Stimulated activated naive CD4-positive, alpha-beta T cell treated with Interleukin-2 at 50 U/mL for 16 hours (primary cell): Measurements from ENCODE around the gene HSPA12A.

Experiments used
- DNase-seq: peaks from one replicate; lab custom pipeline; 2025; lab: John Stamatoyannopoulos, UW

Gene HSPA12A

DNA sequence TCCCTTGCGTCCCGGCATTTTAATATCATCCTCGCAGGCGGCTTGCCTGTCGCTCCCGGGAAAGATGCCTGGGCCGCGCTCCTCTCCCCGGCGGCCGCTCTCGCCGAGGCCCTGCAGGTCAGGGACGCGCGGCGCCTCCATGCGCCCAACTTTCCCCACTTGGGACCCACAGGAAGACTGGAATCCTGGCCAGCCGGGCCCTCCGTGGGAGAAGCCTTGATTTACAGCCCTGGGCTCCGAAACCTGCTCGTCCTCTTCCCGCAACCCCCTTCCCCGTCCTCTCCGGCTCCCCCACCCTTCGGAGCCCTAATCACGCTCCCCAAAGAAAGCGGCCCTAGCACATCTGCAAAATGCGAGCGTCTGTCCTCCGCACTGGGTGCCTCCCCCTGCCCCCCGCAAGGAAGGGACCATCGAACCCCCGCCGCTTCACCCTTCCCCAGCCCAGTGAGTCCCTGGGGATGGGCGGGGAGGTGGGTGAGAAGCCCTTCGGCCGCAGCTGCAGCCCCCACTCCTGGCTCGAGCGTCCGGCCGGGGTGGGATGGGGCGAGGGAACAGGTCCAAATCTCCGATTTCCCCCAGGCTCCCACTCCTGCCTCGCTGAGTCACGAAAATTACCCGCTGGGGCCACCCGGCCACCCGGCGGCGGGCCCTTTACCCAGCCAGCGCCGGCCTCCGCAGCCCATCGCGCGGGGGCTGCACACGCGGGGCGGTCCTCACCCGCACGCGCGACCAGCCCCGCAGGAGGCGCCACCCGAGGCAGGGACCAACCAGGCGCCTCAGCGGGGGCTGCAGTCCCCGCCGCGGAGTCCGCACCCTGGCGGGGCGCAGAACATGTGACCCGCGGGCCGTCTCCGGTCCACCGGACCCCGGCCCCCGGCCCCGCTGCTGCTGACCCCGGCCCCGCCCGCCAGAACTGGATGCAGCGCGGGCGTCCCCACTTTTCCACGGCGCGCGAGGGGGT lies 695 bp downstream of the HSPA12A start:
- no peak for DNase-seq

DNA sequence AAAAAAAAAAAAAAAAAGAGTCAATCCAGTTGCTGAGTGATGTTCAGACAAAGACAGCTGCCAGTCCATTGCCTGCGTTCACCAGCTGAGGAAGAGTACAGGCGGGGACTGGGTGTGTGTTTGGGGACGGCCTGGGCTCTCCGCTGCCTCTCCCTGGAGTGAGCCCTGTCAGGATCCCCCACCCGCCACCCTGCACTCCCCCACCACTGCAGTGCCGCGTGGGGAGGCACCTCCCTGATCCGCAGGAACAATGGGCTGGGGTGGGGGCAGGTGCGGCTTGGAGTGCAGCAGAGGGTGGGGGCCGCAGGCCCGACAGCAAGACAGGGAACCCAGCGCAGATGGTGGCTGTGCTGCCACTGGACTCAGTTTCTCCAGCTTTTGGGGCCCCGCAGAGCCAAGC lies 1.4 kb downstream of the HSPA12A start:
- DNase-seq, result no peak

DNA sequence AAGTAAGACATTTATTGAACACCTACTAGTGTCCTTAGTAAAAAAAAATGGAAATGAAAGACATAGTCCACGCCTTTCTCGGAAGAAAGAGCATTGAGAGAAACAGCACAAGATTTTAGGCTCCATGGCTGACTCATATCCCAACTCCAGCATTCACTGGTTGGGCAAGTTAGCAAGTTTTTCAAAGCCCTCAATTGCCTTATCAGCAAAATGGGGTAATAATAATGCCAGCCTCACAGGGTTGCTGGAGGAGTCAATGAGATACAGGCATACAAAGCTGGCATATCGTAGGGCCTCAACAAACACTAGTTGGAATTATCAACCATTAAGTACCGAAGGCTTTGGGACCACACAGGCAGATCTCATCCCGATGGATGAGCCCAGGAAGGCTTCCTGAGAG lies 4.0 kb downstream of the HSPA12A start:
- DNase-seq, result no peak

DNA sequence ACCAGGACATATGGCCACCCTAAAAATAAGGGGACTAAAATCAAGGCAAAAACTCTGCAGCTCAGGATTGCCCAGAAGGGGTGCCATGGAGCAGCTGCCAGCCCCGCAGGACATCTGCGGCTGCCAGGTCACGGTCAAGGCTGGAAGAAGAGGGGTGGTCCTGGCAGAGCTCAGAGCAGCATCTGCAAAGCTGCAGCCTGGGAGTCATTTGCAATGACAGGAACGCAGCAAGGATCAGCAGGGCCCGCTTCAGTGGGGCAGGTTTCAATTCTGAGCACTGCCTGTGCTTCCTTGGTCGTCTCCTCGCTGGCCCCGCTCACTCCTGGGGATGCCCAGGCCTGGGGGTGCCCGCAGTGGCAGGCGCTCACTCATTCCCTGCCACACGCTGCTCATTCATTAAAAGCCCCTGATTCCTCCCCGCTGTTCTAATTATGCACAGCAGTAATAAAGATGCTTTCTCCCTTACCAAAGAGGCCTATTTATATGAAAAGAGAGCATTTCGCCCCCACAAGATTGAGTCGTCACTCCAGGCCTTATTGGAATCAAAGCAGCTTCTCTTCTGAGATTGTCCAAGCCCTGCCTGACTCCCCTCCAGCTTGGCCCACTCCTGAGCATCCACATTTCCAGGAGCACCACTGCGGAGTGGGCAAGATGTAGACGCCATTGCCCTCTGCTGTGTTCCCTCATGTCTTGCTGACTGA lies 4.6 kb downstream of the HSPA12A start:
- no peak for DNase-seq

DNA sequence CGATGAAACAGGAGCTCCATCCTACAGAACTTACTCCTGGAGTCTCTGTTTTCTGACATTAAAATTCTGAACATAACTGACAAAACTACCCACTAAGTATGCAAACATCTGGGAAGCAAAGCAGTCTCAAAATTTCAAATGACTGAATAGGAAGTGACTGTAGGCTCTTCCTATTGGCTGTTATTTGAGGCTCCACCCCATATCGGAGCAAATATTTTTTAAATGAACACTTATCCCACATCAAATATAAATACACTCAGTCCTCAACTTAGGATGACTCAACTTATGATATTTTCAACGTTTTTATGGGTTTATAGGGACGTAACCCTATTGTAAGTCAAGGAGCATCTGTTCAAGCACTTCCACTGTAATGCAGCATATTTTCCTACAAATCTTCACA lies 8.8 kb downstream of the HSPA12A start:
- DNase-seq, result no peak

DNA sequence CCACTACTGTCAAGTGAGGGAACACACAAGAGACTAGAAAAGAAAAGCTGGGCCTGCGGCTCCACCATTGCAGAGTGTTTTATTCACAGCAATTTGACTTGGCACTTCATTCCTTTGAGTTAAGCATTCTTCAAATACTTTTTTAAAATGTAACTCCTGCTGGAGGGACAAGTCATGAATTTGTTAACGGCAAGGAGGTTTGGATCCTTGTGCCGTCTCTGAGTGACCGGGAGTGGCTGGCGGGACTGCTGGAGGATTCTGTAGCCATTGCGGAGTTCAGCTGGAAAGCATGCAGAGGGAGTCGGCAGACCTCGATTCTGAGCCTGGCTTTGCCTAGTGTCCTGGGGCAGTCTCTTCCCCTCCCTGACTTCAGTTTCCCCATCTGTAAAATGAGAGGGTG lies 9.8 kb downstream of the HSPA12A start:
- no peak for DNase-seq

DNA sequence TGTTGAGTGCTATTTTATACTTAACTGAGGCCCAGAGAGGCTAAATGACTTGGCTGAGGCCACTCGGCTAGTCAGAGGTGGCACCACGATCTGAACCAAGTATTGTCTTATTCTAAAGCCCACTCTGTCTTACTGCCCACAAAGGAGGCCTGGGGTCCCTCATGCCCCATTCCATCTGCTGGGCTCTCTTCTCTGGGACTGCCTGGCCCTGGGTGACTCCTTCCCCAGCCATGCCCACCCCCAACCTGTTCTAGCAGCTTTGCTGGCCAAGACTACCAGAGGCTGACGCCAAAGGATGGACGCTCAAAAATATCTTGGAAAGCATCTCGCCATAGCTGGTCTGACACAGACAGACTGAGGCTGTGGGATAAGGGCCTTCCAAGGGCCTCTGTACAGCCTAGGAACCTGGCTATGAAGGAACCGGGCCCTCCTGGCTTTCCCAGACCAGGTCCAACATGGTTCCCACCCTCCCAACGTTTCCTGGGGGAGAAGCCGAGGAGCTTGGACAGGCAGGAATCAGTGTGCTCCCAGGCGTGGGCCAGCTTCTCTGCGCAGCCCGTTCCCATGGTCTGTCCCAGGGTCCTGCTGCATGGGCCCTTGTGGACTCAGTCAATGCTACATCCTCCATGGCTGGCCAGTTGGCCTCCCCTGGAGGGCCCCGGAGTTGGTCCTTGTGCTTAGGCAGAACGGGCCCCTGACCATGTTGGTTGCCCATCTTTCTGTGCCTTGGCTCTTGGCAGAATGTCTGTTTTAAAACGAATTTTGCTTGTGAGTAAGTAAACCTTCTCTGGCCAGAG lies 11.7 kb downstream of the HSPA12A start:
- DNase-seq, result no peak

DNA sequence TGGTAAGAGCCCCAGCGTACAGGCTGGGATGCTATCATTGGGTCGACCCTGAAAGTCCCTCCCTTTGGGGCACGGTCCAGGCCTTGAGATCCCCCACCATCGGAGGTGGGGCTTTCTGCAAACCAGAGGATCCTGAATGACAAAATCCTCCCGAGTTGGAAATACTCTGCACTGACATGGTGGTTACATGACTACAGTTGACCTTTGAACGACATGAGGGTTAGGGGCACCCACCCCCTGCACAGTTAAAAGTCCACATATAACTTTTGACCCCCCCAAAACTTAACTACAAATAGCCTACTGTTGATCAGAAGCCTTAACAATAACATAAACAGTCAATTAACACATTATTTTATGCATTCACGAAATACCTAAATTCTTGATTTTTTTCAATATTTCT lies 13.1 kb downstream of the HSPA12A start:
- DNase-seq, result no peak

DNA sequence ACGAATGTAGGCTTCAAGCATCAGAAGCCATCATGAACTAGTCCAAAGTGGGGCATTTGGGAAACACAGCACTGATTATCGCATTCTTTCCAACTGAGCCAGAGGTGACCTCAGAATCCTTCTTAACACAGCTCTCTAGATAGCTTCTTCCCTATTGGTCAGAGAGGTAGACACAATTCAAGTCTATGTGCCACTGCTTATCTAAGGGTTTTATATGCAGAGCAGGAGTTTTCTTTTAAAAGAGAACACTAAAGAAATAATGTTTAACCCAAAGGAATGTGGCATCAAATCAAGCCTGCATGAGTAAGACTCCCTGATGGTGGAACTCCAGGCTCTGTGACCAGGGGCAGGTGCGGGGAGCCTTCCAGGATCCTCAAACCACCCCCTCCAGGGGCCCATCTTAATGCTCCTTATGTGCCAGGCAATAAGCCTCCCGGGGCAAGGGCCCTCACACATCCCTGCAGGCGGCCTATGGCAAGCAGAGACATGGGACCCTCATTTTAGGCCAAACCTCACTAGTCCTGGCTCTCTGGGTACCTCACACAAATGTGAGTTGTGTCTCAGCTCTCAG lies 13.8 kb downstream of the HSPA12A start:
- DNase-seq, result no peak

DNA sequence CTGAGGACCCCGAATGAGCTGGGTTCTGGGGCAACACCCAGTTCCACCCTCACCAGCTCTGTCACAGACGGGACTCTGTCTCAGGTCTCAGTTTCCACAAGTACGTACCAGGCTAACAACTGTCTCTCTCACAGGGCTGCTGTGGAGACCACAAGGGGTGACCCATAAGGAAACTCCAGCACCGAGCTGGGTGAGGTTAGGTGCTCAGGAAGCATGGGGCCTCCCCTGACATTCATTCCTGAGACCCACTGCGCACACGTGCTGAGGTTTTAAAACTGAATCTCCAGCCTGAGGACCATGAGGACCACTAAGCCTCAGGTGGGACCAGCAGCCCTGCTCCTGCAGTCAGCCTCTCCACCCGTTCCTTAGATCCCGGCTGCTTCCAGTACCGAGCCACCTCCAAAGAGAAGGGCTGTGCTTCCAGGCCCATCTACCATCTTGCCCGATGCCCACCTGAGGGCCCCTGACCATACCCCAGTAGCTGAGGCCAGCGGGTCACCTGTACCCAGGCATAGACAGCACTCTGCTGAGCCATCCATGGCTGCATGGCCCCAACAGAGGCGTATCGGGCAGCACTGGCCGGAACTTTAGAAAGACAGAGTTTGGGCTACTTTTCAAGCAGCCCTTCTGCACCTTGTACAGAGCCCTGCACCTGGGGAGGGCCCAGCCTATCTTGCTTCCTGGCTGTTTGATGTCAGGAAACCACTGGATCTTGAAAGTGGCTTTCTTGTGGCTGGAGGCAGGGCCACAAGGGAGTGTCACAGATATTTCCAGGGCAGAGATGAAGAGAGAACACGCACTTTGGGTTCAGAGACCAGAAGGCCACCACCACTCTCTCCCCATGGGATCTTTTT lies 18.7 kb downstream of the HSPA12A start:
- DNase-seq, result no peak

DNA sequence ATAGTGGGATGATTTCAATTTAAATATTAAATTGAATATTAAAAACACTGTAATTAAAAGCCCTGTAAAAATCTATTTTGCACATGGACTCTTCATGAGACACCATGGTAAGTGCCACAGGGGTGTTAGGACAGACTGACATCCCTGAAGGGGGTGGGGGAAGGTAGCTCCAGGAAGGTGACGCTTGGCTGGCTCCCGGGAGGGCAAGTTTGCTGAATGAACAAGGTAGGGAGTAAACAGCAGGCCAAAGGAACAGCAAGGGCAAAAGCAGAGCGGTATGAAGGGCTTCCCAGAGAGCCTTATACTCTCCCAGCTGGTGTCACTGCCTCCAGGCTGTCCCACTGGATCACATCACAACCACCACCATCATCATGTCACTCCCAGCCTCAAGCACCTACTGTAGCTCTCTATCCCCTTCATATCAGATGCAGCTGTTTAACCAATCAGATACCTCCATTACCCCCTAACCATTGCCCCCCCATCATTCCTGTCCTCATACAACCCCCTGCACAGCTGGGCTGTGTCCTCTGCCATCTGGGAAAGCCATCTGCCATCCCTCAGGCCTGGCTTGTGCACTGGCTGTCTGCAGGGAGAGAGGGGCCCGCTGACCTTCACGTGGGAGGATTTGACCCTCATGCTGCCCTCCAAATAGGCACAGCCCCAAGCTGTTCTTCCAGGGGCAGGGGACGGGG lies 19.5 kb downstream of the HSPA12A start:
- no peak for DNase-seq

DNA sequence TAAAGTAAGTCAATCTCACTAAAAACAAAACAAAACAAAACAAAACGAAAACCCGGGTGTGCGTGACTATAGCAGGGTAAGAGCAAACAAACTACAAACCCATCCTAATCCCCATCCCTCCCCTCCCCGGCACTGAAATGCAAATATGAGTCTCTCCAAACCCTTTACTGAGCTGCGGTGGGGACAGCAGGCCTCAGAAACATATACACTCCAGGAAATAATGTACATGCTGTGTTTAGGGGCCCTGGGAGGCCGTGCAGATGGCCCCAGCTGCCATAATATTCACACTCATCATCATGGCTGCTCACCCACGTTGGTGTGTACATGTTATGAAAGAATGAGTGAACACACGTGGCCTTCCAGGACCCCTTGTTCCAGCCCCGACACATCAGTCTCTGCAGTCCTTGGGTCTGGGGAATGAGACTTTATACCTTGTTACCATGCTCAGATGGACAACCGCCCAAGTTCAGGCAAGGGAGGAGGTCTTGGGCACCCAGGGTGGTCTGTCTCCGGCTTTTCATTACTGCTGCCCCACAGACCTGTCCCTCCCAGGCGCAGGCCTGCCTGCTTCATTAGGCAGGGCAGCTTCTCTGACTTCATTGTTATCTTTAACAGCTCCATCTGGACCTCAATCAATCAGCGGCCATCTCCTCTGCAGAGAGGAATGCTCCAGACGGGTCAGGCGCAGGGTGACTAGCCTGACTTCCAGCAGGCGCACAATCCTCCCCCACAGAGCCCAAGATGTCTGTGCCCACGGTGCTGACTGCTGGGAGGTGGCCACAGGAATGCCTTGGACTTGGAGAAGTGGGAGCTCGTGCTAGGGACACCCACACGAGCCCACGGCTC lies 20.6 kb downstream of the HSPA12A start:
- no peak for DNase-seq

DNA sequence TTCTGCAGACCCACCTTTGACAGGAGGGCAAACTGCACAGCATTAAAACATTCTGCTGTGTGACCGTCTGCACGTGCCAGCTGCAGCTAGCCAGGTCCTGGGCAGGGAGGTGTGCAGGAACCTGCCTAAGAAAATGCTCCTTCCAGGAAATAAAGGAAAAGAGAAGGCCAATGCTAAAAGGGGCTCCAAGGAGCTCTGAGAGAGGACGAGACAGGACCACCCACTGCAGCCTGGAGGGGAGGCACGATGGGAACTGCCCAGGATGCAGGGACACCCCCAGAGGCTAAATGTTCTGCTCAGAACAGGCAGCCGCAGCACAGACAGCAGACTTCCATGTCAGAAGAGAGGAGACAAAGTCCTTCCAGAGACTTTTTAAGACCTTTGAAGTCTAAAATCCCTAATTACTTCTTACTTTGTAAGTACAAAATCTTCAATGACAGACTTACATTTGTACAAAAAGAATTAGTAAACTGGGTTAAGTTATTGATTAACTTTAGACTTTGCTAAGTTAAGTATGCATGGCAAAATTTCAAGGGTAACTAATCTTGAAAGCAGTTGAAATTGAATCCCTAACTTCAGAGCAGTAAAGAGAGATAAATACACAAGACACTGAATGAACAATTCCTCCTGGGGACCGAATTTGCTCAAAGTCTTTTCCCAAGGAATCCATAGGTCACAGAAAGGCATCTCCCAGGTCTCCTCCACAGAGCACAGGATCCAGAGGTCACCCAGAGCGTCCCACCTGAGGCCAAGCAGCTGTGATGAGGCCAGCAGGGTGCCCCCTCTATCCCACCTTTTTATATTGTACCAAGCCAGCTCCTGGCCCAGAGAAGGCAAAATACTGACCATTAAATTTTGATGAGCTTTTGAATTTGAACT lies 21.5 kb downstream of the HSPA12A start:
- DNase-seq, result no peak

DNA sequence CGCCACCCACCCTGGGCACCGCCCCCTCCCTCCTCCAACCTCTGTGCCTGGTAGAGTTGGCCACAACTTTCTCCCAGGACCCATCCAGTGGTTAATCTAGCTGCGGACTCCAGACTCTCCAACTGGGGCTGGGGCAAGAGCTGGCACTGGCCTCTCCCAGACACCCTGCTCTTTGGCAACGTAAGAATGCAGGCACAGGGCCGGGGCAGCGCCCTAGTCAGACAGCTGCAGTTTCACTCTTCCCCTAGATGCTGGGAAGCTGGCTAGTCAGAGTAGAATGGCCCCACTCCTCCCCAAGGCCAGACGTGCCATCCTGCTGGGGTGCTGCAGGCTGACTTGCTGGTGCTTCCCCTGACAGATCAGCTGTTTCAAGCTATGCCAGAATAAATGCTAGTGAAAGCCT lies 22.1 kb downstream of the HSPA12A start:
- no peak for DNase-seq

DNA sequence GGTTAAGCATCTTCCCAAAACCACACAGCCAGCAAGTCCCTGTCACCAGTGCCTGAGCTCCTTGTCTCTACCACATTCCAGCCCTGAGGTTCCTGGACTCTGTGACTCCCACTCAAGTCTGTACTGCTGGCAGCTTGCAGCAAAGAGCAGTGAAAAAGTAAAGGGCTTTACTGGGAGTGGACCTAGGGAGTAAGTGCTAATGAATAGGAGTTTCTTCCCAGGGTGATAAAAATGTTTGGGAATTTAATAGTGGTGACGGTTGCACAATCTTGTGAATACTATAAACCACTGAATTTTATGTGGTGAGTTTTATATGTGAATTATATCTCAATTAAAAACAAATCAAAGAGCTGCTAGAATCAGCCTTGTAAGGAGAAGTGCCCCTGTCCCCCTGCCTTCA lies 22.6 kb downstream of the HSPA12A start:
- no peak for DNase-seq

DNA sequence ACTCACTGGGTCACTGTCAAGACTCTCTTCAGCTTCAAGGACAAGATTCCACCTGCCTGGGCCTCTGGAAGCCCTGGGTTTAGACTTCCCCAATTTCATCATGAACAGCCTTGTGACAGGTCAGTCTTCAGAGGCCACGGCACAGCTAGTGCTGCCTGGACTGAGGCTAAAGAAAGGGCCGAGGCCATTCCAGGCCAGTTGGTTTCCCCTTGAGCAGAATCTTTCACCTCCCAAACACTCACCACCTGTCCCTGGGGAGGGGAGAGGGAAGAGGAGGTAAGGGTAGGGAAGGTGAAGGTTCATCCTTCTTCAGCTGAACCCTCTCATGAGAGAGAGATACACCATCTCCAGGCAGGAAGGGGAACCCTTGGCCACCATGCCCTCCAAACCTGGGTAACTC lies 24.3 kb downstream of the HSPA12A start:
- no peak for DNase-seq

DNA sequence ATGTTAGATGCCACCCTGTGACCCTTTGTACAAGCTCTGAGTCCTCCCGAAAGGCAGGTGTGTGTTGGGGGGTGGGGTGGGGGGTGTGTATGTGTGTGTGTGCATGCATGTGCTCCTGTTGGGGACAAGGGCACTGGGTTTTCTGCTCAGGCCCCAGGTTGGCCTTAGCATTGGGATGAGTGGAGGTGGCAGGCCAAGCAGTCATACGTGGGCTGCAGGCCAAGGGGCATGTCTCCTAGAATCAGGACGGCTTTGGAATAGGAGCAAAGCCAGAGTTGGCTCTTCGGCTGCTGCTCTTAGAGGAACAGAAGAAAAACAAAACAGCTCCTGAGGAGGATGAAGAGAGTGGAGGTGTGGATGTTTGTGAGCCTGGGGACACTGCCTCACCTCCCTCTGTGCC lies 26.0 kb downstream of the HSPA12A start:
- no peak for DNase-seq

DNA sequence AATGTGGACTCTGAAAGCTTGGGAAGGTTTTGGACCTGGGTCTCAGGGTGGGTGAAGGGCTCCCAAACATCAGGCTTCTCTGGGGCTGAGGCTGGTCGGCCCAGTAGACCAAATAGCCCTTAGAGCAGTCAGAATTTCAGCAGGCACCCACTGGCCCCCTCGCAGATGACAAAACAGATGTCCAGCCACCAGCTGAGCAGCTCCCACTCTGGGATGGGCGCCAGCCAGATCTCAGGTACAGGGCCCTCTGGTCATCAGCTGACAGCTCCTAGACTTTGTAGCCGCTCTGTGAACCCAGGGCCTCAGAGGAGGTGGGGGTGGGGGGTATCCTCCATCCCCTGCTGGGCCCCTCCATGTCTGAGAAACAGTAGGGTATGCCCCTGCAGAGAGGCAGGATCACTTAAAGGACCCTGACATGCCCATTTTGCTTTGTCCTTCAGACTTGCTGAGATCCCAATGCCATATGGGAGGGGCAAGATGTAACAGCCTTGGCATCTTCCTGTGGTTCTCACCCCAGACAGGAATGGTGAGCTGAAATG lies 26.5 kb downstream of the HSPA12A start:
- no peak for DNase-seq
